Posterior cingulate gyrus (tissue), 11 donors: Measurements from ENCODE around the gene KNCN.

Source experiments
- DNase-seq, 10 donors: peaks; one replicate each; pipeline versions ENCODE4 v3.0.0 to v3.0.0-alpha.2; 2020 to 2021; ENCODE audit warnings: mixed read lengths in 3 of 10
- intact Hi-C: fragments of 100-400 bp; cut with DNase I; formaldehyde crosslinking; loops from one replicate; pipeline ENCODE4 v1.15.1; 2023

KNCN gene

DNA sequence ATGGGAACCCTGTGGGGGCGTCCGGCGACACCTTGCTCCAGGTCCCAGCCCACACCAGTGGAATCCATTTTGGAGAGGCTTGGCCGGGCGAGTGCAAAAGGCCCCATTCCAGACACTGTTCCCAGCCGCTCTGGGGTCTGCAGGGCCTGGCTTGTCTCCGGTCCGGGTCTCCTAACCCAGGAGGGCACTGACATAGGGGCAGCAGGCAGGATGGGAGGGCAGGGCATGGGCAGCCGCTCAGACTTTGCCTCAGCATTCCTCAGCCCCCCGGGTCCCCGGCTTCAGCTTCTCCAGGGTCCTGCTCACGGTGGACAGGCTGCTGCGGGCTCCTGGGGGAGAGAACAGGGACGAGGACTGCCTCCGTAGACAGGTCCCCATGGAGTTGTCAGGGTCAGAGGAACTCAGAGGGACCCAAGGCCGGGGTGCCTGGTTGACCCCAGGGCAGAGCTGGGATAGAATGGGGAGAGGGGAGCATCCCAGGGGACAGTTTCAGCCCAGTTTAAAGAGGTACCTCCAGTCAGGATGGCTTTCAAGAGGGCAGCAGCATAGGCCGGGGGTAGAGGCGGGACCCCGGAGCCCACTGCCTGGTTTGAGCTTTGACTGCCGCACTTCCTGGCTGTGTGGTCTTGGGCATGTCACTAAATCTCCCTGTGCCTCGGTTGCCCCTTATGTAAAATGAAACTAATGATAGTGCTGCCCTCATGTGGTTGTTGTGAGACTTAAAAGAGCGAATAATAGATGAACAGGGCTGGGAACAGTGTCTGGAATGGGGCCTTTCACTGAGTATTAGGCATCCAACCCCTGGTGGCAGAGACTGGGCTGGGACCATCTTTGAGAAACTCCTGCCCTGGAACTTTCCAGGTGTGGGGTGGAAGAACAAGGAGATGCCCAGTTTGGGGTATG is 3.7 kb downstream of the KNCN start:
- intact Hi-C loops = no loop called here
- DNase-seq = peak in 3 of 10 donors; percentile 60 to 80 (median 66)

DNA sequence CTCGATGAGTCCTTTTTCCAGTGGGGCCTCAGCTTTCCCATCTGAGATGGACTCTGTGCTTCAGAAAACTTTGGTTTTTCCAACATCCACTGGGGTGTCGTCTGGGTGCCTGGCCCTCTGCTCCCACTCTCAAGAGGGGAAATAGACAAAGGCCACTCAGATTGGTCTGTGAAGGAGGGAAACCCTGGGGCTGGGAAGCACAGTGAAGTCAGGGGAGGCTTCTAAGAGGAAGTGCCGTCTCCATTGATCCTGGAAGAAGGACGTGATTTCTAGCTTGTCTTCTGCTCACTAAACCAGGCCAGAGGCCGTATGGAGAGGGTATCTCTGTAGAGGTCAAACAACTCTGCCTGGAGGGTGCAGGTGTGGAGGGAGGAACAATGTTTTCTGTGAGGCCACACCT is 5.2 kb downstream of the KNCN start:
- intact Hi-C loops = no loop called here
- peak in 2 of 10 donors; percentile 5 to 11 for DNase-seq

DNA sequence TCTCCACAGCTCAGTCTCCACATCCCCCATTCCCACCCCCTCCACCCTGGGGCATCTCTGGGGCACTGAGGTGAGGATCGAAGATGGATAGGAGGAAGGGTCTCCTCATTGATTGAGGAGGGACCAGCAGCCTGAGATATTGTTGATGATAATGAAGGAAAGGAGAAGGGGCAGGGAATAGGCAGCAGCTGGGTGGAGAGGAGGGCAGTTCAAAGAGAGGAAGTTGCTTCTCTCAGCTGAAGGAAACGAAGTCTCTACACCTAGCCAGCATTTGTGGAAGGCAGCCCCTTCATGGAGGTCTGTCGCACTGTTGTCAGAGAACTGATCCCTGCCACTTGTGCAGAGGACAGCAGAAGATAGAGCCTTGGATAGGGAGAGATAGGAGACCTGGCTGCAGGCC is 5.7 kb downstream of the KNCN start:
- intact Hi-C loops = no loop called here
- peak in 1 of 10 donors; percentile 22 for DNase-seq

DNA sequence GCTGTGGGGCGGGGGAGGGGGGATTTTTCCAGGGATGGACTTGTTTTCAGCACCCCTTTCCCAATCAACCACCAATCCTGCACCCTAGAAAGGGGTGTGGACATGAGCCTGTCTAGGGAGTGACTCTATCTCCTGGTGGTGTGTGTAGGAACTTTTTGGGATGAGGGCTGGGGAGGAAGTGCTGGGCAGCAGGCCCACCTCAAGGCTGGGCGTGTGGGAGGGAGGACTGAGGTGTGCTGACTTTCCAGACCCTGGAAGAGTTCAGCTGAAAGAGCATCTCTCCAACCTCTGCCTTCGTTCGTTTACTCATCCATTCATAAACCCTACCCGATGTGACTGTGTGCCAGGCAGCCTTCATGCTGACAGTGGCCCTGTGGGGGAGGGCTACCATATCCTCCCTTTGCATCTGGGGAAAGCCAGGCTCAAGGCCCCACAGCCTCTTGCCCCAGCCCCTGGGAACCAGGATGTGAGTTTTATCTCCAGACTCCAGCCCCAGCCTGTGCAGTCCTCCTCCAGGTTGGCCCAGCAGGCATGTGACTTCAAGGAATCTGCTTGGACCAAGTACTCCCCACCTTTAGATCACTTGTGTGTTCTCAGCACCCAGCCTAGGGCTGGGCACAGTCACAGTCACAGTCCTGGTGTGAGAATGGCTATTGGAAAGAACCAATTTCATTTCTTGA is 6.7 kb downstream of the KNCN start:
- peak in 3 of 10 donors; percentile 20 to 39 (median 38) for DNase-seq

DNA sequence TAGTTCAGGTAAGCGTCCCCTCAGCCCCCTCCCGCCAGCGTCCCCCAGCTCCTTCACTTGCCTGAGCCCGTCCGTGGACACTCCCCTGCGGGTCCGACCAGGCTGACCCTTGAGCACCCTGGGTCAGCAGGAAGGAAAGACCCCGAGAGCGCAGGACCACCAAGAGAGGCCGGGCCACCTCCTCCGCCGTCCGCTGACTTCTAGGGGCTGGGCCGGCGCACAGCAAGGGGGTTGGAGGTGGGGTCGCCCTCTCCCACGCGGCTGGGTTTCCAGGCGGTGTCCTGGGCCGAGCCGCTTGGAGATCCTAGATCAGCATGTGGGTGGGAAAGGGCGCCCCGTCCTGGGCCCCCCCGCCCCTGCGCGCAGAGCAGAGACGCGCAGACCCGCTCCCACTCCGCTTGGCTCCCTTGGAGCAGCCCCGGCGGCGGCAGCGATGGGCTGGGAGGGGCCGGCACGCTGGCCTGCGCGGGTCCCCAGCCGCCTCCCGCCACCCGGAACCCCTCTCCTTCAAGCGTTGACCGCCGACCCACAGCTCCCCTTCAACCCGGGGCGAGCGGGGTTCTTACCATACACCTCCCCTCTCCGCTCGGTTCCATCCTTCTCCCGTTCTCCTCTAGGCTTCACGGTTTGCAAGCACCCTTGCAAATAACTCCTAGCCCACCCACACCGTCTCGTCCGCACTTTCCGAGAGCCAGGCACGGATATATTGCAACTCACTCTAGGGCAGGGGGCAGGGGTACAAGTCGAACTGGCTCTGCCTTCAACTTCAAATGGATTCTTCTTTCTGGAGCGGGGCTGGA is 7.5 kb downstream of the KNCN start:
- DNase-seq = peak in 3 of 10 donors; percentile 62 to 75 (median 73)
- intact Hi-C loops = no loop called here

More for the DNA sequence above, 6.7 kb downstream of the KNCN start:
- intact Hi-C loops = no loop called here

DNA sequence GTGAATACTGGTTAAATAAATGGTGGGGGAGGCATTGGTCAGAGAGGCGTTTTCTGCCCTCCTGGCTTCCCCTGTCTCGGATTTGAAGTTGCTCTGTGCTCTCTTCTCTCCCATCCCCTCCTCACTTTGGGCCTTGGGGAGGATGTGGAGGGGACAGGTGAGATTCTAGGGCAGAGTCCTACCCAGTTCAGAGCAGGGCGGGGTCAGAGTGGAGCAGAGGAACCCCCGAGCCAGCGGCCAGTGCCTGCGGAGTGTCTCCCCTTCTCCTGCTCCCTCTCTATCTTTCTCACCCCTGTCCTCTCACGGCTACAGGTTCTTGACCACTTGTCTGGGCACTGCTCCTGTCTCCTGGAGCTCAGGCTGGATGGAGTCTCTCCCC is 8.1 kb downstream of the KNCN start:
- peak in 1 of 10 donors; percentile 46 for DNase-seq
- intact Hi-C loops = no loop called here

DNA sequence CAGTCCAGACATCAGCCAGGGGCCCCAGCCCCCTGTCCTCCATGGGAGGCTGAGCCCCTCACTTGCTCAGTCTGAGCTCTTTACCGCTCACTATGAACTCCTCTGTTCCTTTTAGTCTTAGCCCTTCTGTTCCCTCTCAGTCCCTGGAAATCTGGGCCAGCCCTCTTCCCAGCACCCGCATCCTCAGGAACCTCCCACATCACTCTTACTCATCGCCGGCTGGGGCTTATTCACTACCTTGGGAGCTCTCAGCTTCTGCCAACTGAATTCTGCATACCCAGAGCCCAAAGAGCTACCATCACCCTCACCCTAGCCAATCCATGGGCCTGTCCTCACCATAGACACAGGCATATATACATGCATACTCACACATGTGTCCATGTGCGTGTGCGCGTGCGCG is 11.5 kb downstream of the KNCN start:
- DNase-seq = peak in 8 of 10 donors; percentile 42 to 93 (median 68)
- intact Hi-C loops = no loop called here

DNA sequence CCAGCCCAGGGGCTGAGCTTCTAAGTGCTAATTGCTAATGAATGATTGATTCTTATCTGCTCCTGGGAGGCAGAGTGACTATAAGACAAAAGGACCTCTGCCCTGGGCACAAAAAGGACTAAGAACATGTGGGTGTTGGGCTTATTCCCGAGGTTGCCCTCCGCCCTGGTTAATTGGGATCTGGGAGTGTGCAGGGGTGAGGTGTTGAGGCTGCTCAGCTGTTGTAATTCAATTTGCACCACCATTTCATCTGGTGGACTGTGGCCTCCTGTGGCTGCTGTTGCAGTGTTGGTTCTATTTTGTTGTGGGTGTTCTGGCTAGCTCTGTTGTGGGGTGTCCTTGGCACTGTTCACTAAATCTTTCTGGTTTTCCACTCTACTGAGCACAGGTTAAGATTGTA is 13.3 kb downstream of the KNCN start:
- intact Hi-C loops = no loop called here
- DNase-seq = peak in 1 of 10 donors; percentile 21

DNA sequence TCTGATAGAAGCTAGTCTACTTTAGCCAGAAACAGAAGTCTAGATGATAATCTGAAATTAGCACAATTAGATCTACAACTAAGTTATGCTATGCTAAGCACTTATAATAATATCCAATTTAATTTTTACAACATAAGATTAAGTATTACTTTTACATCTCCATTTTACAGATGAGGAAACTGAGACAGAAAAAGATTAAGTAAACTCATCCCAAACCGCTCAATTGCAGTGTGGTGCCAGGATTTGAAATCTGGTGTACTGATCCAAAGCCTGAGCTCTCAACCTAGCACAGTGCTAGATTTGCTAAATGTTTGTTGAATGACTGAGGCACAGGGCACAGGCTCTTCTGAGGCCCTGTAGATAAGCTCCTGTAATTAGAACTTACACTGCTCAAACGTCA is 13.8 kb downstream of the KNCN start:
- DNase-seq = no peak
- intact Hi-C loops = no loop called here

DNA sequence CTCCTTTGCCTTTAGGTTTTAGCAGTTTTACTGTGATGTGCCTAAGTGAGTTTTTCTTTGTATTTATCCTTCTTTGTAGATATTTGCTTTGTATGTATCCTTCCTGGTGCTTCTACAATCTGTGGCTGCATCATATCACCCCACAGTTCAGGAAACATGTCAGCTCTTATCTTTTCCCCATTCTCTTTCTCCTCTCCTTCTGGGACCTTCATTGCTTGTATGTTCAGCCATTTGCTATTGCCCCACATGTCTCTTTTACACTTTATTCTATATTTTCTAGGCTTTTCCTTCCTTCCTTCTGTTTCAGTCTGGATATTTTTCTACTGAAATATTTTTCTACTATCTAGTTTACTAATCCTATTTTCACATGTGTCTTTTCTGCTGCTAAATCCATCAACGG is 14.9 kb downstream of the KNCN start:
- DNase-seq = no peak
- intact Hi-C loops = no loop called here

DNA sequence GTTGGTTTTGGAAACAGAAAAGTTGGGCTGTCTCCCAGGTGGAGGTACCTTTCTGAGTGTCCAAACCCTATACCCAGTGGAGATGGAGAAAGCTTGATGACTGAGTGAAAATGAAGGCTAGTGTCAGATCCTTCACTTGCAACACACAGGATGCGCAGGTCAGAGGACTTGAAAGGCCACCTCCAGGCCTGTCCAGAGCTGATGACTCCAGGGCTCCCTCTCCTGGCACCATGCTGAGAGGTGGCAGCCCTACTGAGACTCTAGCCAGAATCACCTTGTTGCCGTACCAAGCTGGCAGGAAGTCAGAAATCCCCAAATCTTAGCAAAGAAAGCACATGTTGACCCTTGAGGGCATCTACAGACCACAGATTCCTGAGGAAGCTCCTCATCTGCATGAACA is 16.4 kb downstream of the KNCN start:
- peak in 2 of 10 donors; percentile 31 to 43 for DNase-seq
- intact Hi-C loops = no loop called here

DNA sequence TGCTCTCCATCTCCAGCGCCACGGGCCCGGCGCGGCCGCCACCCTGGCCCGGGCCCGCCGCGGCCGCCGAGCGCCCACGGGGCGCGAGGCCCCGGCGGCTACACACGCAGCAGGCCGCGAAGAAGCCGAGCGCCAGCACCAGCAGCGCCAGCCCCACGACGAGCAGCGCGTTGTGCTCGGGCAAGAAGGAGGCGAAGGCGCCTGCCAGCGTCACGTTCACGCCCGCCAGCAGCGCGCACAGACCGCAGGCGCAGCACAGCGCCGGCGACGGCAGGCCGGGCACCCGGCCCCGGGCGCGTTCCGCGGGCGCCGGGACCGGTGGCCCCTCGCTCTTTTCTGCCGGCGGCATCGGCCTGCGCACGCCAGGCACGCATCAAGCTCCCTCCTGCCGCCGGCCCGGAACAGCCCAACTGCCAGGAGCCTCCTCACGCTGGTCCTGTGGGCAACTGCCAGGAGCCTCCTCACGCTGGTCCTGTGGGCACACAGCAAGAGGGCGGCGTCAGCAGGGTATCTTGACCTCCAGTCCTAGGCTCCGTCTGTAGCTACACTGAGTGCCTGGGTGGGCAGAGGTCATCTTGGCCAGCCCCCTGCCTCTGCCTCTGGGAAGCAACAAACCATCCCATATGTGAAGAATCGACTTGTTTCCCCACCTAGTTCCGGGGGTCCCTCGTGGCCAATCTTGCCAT is 18.1 kb downstream of the KNCN start:
- intact Hi-C loops = loop anchor here (5.0 kb wide), 1 partner anchor 194 kb away; no protein-coding TSS in a partner anchor
- peak in 7 of 10 donors; percentile 41 to 92 (median 50) for DNase-seq

DNA sequence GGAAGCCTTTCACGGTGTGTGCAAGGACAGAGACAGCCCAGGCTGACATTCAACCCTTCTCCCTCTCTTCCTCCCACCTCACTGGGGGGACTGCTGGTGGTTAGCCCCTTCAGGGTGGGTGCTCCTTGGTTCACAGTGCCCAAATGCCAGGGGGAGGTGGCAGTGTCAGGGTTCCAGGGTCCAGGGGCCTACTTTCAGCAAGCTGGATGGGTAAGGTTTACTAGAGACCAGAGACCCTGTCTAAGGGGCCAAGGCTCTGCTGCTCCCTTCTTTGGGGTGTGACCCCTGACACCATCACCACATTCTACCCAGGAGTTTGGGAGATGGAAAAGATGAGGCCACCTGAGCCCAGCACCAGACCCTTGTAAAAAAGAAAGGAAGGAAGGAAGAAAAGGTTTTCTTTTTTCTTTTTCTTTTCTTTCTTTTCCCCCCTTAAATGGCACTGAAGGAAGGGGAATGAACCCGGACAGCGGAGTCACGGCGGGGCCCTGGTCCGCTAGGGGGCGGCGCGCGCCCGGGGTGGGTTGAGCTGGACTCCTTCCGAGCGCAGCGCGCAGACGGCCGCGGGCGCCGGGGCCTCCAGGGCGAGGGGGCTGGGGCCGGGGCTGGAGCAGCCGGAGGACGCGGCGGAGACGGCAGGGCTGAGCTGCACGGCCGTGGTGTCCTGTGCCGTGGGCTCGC is 18.8 kb downstream of the KNCN start:
- intact Hi-C loops = loop anchor here (5.0 kb wide), 1 partner anchor 195 kb away; no protein-coding TSS in a partner anchor
- peak; percentile 49 to 94 (median 65) for DNase-seq

DNA sequence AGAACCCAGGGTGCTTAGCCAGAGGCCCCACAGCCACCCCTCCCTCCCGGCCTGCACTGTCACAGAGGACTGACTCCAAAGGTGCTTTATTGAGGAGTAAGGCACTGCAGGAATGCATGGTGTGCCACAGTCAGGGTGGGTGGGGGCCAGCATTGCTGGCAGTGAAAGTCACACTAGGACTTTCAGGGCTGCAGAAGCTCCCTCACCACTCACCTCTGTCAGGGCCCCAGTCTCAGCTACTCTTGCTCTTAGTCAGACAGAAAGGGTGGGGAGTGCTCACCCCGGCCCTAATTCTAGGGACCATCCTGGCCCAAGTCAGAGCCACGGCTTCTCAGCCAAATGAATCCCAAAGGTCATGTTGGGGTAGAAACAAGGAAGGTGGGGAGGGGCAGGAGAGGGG is 19.4 kb downstream of the KNCN start:
- DNase-seq = peak in 2 of 10 donors; percentile 20 to 63
- intact Hi-C loops = loop anchor here (5.0 kb wide), 1 partner anchor 195 kb away; no protein-coding TSS in a partner anchor

DNA sequence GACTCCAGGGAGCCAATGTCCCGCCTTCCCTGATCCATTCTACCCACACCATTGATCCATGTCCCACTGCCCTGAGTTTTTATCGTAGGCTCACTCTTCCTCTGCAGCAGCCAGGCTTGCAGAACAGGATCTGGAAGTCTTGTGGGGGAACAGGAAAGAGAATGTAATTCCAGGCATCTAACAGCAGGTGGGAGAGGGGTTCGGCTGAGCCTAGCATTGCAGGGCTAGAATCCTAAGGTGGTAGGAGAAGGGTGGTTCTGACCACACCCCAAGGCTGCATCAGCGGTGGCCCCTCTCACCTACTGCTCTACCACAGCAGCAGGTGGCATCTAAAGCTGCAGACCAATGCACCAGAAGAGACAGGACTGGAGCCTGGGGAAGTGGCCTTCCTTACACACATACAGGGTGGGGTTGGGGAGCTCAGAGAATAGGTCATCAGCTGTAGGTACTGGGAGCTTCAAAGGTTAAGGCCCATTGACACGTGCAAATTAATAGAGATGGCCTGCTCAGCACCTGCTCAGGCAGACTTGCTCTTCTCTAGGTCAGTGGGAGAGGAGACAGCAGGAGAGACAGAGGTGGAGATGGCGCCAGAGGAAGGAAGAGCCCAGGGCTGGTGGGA is 20.5 kb downstream of the KNCN start:
- intact Hi-C loops = loop anchor here (5.0 kb wide), 1 partner anchor 196 kb away; no protein-coding TSS in a partner anchor
- DNase-seq = peak in 2 of 10 donors; percentile 29 to 40

DNA sequence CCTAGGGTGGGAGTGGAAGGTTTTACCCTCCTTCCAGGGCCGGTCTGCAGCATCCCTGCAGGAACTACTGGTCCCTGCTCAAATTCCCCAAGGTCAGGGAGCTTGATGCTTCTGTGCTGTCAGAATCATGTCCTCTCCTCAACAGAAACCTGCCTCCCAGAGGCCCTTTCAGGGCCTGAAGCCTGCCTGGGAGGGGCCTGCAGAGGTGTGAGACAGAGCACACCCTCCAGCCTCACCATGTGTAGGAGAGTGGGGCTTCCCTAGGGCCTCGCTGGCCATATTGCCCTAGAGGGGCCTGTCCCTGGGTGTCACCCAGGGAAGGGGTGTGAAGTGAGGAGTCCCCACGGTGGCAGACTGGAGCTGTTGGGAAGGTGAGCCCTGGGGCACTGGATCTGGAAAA is 21.1 kb downstream of the KNCN start:
- peak in 1 of 10 donors; percentile 24 for DNase-seq
- intact Hi-C loops = loop anchor here (5.0 kb wide), 1 partner anchor 197 kb away; no protein-coding TSS in a partner anchor

DNA sequence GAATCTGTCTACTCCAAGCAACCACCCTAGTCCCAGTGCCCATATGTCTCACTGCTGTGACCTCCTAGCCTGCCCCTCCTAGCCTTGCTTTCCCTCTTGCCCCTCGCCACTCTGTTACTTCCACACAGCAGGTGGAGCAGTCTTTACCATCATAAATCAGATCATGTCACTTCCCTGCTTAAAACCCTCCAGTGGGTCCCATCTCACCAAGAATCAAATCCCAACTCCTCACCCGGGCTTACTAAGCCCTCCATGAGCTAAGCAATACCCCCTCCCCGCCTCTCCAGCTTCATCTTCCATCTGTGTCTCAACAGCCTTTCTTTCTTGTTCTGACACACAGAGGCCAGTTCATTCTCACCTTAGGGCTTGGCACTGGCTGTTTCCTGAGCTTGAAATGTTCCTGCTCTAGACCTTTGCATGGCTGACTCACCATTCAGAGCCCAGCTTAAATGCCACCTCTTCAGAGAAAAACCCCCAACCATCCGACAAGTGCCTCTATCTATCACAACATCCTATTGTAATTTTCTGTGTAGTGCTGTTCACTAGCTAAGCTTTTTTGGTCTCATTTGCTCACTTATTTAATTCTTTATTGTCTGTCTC is 22.3 kb downstream of the KNCN start:
- intact Hi-C loops = loop anchor here (2.0 kb wide), 1 partner anchor 52 kb away; no protein-coding TSS in a partner anchor
- DNase-seq = peak in 1 of 10 donors; percentile 12

DNA sequence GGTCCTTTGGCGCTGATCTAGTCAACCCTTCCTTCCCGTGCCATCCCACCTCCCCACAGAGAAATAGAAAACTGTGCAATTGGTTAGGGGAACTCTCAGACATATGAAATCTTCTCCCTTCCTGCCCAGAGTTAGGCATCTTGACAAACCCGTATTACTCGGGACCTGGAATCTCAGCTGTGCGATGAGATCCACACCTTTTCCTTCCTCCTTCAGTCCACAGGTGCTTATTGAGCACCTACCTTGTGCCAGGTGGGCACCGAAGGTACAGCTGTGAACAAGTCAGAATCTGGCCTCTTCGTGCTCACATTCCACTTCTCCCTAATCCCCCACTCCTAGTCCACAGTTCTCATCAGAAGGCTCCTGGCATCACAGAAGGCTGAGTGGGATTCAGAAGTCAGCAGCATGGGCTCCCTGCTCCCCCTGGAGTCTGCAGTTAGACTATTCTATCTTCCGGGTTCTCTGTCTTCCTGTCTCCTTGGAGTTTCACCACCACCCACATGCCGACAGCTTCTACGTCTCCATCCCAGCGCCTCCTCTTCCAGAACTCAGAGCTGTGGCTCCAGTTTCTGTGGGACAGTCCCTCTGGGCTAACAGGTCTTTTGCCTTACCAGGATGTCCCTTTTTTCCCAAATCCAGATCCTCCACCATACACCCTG is 23.0 kb downstream of the KNCN start:
- intact Hi-C loops = loop anchor here (1.0 to 2.0 kb wide), 3 partner anchors 52 to 122 kb away; no protein-coding TSS in a partner anchor
- peak in 5 of 10 donors; percentile 23 to 91 (median 81) for DNase-seq
